ENCODE measurements around the gene FUOM. TPM values are rescaled to one million over a fixed set of nuclear protein-coding genes. Genes with fewer than 3 reads are reported as not detected.

Gene FUOM
- total RNA-seq, 1 experiment from 2014 or later = 0.80 TPM

DNA sequence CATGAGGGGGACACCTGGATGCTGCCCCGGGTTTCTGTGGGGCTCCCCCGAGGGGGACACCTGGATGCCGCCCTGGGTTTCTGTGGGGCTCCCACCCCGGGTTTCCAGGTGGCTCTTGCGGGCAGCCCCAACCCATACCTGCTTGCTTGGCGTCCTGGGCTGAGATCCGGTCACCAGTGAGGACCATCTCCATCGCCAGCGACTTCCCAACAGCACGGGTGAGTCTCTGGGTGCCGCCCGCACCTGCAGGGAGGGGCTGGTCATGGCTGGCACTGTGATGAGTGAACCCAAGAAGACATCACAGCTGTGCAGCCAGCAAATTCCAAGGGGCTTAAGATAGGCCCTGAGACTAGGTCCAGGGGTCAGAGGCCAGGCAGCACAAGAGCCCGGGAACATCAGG, 8.9 kb upstream of the FUOM start:
- no peak for DNase-seq (ENCODE audit: low read depth)

DNA sequence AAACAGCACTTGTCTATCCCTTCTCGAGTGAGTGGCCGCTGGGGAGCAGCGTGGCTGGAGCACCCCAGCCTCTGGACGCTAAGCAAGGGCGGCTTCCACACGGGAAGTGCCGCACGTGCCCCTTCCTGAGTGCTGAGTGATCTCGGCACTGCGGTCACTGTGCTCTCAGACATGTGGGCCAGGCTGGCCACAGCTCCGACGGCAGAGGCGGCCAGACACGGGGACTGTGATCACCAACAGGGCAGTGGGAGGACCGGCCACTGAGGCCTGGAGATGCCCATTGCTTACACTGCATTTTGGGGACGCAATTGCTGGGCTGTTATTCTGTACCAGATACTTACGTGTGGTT, 8.3 kb upstream of the FUOM start:
- DNase-seq (ENCODE audit: low read depth) = no peak

DNA sequence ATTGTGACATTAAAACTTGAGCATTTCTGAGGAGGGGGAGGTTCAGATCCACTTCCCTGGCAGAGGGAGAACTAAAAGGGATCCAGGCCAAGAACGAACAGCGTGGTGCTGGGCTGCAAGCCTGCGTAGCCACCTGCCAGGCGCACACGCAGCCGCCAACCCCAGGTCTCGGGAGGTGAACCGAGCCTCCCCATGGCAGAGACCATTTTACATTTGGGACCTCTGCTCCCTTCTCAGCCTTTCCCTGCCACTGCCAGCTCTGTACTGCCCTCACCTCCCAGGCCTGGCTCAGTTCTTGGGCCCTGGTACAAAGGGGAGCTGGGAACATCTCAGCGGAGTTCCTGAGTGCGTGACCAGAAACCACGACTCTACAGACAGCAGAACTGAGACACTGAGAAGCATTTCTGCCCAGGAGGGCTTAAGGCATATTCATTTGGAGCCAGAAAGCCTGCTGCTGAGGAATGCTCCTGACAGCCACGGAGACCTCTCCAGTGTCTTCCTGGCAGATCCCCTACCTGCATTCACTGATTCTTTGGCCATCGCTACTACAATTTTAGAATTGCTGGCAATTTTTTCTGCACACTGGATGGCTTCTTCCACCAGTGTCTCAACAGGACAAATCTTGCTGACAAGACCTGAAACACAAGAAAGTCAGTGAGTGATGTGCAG, 7.8 kb upstream of the FUOM start:
- DNase-seq (ENCODE audit: low read depth) = no peak

DNA sequence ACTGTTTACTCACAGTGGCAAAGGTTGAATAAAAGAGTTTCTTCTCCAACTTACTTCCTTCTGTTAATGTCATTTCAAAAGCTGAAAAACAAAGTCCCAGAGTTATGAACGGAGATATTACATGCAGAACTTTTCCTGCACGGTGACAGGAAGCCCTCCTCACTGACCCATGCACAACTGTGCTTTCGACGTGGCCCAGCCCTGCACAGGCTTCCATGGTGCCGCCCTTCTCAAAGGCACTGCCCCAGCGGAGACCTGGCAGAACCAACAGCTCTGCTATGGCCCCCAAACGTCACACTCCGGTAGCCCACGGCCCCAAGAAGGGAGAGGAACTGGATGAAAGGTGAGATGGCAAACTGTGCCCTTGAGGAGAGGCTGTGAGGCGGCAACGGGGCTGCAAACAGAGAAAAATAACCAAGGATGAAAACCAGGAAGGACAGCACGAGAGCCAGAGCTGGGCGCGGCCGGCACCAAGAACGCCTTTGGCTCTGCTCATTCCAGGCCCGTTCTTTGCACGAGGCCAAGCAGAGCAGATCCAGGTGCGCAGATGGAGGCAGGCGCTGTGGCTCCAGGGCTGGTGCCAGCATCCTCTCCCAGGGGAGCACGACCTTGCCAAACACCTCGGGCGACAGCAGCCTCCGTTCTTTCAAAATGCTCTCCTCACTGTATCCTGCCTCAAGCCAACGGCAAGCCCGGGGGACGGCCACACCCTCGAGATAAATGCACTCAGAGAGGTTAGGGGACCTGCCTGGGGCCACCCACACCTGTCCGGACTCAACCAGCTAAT, 7.0 kb upstream of the FUOM start:
- no peak for DNase-seq (ENCODE audit: low read depth)

DNA sequence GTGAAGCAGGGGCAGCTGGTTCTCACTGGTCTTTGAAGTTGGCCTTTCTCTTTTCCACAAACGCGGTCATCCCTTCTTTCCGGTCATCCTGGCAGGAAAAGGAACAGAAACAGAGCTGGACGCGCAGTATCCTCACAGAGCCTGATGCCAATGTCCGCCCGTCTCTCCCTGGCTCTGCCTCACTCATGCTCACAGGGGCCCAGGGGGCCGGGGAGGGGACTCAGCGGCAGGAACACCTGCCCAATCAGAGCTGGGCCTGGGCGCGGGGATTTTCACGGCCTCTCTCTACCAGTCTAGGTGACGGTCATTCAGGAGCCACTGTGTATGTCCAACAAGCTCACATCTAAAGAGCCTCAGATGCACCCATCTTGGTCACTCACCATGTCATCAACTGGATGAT, 5.0 kb upstream of the FUOM start:
- DNase-seq (ENCODE audit: low read depth) = no peak

DNA sequence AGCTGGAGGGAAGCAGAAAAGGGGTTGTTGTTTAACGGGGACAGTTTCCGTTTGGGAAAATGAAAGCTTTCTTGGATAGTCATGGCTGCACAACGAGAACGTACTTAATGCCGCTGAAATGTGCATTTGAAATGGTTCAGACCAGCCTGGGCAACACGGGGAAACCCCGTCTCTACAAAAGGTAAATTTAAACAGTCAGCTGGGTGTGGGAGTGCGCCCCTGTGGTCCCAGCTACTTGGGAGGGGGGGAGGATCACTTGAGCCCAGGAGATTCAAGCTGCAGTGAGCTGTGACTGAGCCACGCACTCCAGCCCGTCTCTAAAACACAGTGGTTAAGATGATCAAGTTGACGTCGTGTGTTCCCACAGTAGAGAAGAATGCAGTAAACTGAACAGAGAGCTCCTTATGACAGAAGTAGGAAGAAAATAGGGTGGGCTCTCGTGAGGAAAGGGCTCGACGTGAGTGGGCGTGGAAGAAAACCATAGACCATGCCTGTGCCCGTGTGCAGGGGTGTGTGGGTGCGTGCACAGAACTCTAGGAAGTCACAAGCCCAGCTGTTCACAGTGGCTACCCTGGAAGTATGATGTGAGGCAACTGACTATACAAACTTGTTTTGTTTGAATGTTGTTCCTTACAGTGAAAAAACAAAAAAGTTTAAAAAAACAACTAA, 4.1 kb upstream of the FUOM start:
- DNase-seq (ENCODE audit: low read depth) = no peak

DNA sequence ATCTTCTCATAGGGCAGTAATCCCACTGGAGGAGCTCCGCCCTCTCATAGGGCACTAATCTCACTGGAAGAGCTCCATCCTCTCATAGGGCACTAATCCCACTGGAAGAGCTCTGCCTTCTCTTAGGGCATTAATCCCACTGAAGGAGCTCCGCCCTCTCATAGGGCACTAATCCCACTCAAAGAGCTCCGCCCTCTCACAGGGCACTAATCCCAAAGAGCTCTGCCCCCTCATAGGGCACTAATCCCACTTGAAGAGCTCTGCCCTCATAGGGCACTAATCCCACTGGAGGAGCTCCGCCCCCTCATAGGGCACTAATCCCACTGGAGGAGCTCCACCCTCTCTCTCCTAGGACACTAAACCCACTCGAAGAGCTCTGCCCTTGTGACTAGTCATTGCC, 3.4 kb upstream of the FUOM start:
- DNase-seq (ENCODE audit: low read depth) = no peak

DNA sequence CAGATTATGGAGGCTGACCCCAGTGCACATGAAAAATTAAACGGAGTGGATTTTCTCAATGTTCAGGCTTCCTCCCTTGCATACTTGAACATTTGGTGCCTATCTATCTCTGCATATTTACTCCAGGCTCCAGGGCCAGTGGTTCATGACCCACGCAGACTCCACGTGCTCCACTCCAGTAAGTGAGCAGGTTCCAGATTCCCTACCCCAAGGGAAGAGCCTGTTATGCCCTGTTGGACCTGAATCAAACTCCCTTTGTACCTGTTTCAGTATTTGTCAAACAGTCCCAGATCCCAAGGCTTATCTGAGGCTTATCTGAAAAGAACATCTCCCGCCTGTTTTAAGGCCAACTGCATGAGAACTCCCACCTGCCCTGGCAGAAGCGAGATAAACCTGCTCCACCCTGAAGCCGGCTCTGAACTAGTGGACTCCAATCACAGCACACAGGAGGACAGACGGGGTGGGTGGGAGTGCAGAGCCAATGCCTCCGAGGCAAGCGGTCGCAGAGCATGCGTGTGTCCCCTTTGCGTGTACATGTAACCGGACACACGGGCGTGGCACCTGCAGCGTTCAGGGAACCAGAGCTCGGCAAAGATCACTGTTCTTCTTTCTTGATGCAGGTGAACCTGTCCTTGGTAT, 2.3 kb upstream of the FUOM start:
- DNase-seq (ENCODE audit: low read depth) = no peak

DNA sequence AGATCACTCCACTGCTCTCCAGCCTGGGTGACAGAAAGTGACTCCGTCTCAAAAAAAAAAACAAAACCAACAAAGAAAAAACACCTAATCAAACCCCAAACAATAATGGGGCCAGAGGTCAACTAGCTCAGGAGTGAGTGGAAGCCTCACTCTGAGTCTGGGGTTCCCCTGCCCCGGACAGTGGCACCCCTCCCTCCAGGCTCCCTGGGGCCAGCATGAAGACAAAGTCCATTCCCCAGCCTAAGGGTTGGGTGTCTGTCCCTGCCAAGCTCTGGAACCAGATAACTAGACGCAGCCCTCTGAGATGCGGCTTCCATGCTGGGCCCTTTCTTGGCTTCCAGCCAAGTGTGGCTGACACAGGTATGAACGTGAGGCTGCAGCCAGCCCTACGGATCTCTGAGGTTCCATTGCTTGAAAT, 1.7 kb upstream of the FUOM start:
- DNase-seq (ENCODE audit: low read depth) = no peak

DNA sequence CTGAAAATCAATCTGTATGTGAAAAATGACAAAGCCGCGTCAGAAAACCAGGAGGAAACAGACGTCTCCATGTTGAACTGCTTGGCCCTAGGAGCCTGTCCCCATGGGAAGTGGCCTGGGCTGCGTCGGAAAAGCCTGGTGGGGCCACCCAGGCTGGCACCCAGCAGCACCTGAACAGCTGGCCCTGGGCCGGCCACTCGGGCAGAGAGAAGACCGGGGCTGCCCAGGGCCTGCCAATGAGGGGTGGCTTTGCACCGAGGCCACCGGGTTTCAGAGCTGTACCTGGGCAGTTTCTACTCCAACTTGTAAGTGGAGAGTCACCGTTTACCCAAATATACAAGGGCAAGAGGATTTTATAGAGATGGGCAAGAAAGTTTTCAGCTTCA, 1.1 kb upstream of the FUOM start:
- DNase-seq (ENCODE audit: low read depth) = no peak

DNA sequence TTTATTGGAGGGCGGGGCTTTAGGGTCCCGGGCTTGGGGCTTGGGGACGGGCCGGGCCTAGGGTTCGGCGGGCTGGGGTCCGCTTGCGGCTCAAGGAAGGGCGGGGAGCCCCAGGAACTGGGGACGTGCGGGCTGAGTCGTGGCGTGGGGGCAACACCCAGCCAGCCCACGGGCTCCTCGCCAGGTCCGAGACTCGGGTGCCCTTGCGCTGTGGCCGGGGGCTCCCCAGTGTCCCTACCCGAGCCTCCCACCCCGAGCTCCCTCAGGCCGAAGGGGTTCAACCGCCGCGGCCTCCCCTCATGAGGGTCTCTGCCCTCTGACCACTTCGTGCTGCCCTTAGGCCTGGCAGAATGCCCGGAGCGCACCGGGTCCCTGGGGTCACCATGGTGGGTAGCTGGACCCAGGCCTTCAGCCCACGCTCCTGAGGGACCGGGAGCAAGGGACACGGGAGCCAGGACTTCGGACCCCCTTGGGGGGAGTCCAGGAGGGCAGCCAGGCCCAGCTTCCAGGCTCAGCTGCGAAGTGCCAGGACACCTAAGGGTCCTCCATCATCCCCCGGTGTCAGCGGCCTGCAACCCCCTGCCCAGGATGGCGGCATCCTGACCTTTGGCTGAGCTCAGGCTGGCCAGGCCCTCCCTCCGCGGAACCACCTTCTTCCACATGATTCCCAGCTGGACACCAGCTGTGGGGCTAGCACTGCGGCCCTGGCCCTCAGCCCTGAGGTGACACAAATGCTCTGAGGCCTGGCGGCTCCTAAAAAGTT, 524 bp upstream of the FUOM start:
- no peak for DNase-seq (ENCODE audit: low read depth)

DNA sequence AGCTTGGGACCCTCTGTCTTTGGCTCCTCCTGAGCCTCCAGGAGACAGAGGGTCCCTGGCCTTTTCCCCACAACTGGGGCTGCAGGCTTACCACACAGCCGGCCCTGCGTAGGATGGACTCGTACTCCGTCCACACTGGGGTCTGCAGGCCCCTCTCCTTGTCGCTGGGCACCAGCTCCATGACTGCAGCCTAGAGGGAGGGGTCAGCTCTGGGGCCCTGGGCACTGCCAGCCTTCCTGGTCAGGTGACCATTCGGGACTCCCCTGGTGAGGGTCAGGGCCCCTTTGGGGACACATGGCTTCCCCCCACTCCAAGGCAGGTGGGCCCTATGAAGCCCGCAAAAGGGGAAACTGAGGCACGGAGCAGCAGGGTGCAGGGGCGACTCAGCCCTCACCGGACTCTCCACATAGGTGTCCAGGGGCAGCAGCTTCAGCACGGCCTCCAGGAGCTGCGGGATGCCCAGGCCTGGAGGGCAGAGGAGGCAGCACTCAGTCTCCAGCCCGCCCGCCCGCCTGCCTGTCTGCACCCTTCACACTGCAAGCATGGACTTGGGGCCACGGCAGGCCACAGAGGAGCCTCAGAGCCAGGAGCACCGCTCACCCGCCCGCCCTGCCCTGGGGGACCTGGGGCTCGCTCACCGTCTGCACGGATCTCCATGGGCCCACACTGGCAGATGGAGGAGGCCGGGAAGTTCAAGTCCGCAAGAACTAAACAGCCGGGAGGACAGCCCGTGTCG, 1.1 kb downstream of the FUOM start:
- no peak for DNase-seq (ENCODE audit: low read depth)

DNA sequence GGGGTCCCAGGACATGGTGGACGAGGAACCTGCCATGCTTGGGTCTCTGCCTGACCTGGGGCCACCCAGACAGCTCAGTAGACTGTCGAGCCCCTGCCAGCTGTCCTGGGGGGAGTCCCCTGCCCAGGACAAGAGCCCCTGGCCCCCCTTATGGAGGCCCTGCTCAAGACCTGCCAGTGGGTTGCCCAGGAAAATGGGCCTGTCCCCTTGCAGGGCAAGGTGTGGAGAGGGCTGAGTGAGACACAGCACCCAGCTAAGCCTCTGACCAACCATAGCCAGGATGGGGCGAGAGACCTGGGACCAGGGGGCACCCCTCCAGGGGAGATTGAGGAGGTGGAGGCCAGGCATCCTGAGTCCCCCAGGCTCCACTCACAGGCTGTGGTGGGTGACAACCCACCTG, 1.8 kb downstream of the FUOM start:
- DNase-seq (ENCODE audit: low read depth) = no peak

DNA sequence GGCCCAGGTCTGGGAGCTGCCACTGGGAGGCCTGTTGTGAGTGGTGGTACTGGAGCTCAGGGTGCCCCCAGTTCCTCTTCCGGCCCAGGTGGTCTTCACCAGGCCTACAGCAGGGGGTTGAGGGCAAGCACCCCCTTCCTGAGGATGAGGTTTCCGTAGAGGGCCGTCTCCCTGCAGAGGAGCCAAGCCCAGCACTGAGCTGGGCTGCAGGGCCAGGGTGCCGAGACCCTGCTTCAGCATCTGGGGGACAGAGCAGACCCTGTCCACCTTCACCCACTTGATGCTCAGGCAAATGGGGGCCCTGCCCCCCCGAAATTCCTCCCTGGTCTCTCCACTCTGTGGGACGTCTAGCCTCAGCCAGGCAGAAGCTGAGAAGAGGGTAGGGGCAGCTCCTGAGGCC, 2.6 kb downstream of the FUOM start:
- no peak for DNase-seq (ENCODE audit: low read depth)

DNA sequence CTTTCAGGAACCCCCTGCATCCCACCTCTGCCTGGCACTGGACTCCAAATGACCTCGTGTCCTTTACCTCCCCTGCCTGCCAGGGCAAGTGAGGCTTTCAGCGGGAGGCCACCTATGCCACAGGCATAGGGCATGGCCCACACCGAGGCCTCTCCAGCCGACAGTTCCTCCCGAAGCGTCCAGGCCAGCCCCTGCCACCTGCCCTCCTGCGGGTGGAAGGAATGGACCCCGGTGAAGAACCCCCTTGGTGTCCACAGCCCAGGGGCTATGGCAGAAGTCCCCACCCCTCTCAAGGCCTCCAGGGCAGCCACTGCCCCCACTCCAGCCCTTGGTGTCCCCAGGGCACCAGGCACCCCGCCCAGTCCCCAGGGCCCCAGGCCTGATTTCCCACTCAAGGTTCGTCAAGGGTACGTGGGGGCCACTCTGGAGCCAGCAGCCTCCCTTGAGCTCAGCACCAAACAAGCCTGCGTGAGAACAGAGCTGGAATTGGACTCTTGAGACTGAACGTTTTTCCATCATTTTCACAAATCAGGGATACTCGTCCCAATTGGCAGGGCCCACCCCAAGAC, 3.1 kb downstream of the FUOM start:
- DNase-seq (ENCODE audit: low read depth) = no peak

DNA sequence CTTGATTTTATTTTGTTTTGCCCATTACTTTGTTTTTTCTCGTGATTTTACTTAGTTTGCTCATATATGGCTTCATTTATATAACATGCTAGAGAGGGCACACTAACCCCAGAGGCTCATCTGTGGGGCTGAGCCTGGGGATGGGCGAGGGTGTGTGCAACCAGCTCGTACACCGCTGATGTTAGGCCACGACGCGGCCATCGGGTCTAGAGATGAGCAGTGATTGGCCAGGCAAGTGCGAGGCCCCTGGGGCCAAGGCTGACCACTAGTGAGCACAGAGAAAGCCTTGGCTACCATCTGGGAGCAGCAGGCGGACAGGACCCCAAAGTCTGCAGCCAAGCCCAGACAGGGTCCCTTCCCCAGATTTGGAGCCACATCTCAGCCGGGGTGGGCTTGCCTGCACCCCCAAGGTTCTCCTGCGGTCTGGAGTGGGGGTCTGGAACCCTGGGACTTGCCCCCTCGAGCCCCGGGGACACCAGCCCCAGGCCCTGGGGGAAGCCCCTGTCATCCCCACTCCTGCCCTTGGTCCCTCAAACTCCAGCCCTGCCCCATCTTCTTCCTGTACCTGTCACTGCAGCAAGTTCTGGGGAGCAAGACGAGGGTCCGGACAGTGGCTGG, 3.7 kb downstream of the FUOM start:
- no peak for DNase-seq (ENCODE audit: low read depth)

DNA sequence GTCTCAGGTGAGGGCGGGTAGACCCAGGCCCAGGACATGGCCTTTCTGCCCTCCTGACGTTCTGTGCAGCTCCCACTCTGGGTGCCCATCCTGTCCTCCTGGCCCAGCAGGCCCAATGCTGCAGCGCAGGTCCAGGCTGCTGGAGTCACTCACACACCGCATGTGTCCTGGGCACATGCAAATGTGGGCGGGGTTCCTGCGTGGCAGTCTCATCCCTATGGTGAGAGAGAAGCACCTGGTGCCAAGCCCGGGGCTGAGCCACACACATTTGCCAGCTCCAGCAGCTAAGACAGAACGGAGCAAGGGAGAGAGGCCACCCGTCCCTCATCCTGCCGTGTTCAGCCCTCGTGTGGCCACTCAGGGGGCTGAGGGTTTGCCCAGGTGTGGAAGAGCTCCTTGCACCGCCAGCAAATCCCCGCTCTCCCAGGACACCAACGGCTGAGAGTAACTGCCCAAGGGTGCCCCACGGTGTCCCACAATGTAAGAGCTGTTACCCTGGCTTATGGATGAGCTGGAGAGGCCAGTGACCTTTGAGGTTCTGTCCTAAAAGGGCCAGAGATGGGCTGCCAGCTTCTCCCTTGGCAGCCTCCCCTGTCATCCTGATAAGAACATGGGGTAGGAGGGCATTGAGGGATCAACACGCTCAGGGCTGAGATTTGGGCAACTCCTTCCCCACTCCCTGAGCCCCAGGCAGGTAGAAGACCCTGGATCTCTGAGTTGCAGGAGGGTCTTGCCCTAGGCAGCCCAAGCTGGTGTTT, 4.4 kb downstream of the FUOM start:
- DNase-seq (ENCODE audit: low read depth) = no peak

DNA sequence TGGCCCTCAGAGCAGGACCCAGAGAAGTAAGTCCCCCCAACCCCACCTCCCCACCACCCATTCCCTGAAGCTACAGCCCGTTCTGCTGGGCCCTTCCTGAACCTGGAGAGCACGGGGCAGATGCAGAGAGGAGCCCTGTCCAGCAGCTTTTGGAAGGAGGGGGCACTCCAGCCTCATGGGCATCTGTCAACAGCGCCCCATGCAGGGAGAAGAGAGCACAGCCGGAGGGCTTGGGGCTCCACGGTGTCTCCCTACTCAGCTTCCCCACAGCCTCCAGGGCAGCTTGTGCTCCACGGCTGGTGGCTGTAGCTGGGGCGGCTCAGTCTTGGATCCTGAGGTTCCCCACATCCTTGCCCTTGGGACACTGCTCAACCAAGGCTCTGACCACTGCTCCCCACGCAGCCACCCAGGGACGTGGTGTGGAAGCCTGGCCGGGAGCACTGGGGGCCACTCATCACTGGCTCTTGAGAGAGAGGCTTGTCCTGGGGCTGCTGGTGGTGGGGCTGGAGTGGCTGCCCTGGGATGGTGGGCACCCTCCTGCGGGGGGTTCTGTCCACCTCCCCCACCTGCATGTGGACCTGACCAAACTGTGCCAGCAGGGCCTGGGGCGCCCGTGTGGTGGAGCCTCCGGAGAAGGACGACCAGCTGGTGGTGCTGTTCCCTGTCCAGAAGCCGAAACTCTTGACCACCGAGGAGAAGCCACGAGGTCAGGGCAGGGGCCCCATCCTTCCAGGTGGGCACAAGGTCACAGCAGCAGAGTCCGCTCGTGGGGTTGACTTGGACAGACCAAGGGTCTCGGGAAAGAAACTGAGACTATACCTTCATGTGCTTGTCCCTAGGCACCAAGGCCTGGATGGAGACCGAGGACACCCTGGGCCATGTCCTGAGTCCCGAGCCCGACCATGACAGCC, 6.2 kb downstream of the FUOM start:
- DNase-seq (ENCODE audit: low read depth) = no peak

DNA sequence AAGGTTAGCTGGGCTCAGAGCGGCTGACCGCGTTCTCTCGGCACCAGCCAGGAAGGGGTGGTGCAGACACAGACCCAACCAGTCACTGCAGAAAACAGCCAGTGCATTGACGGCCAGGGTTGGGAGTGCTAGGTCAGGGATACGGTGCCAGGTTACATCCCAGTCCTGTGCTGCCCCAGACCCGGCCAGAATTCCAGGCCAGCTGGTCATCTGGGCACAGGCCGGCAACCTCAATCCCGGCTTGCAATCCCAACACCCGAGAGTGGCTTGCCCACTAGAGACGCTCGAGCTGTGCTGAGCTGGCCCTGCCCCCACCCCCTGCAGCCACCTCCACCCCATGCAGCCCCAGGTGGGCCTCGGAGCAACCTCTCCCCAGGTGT, 6.9 kb downstream of the FUOM start:
- no peak for DNase-seq (ENCODE audit: low read depth)

Data from Daoy (cell line).